ENCODE results near the gene IQCF5. TPM values are rescaled to one million over a fixed set of nuclear protein-coding genes. Genes with fewer than 3 reads are reported as not detected.

The IQCF5 gene
- polyA plus RNA-seq, 1 of the 3 experiments (the other 2 are of a cell fraction), result not detected

DNA sequence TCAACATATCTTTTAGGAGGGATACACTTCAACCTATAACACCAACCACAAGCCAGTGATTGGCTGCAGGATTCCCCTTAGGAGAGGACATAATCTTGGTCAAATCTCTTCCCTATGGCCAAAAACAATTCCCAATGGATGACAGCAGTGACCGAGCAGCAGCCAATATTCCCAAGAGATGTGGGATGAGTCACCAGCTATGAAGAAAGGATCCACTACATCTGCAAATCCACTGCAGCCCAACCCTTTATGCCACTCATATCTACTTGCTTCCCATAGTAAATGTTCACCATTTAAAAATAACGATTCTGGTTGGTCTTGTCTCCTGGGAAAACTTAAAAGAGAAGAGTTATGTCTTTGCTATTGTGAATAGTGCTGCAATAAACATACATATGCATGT, 4.5 kb upstream of the IQCF5 start:
- Histone ChIP-seq H3K9ac (no peak overlapping the region), H3K36me3 (replicated peaks in 1 of 2; ENCODE audit: control insufficient read depth in 1 of 2, insufficient read depth in 2 of 2, low read length in 1 of 2) (no peaks in the 10 kb centered on the region), H3K9me2 (no peaks in the 10 kb centered on the region), H3K4me3 (ENCODE audit: low read depth in 2 of 2, low read length in 1 of 2) (no peak overlapping the region; a peak in 1 of 4 replicates), H3K9me3 (no peaks in the 10 kb centered on the region), H3K79me2 (ENCODE audit: insufficient read depth) (no peaks in the 10 kb centered on the region), H2AFZ (ENCODE audit: low read depth) (no peak overlapping the region), H3K27ac (ENCODE audit: low read depth in 2 of 2, low read length in 1 of 2) (no peak overlapping the region), H4K20me1 (ENCODE audit: insufficient read depth) (no peaks in the 10 kb centered on the region), H3K4me1 (ENCODE audit: control insufficient read depth in 1 of 2, insufficient read depth in 2 of 2, low read depth in 1 of 2, low read length in 1 of 2) (no peaks in the 10 kb centered on the region), H3F3A (replicated peaks; ENCODE audit: insufficient read depth) (no peaks in the 10 kb centered on the region), H3K27me3 (ENCODE audit: insufficient read depth) (no peaks in the 10 kb centered on the region; the same call in 1 of the 2 replicates), H3K4me2 (no peak overlapping the region)
- 7% methylated on average over 2 of the region's 2 CpGs for WGBS (ENCODE audit: low lambda C conversion rate)
- CTCF ChIA-PET, result no interaction called here
- TF ChIP-seq, protein P1, sequence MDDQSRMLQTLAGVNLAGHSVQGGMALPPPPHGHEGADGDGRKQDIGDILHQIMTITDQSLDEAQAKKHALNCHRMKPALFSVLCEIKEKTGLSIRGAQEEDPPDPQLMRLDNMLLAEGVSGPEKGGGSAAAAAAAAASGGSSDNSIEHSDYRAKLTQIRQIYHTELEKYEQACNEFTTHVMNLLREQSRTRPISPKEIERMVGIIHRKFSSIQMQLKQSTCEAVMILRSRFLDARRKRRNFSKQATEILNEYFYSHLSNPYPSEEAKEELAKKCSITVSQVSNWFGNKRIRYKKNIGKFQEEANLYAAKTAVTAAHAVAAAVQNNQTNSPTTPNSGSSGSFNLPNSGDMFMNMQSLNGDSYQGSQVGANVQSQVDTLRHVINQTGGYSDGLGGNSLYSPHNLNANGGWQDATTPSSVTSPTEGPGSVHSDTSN (IDR thresholded peaks at IDR 0.05), result no peak
- TF ChIP-seq, protein P2, sequence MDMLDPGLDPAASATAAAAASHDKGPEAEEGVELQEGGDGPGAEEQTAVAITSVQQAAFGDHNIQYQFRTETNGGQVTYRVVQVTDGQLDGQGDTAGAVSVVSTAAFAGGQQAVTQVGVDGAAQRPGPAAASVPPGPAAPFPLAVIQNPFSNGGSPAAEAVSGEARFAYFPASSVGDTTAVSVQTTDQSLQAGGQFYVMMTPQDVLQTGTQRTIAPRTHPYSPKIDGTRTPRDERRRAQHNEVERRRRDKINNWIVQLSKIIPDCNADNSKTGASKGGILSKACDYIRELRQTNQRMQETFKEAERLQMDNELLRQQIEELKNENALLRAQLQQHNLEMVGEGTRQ (IDR thresholded peaks at IDR 0.05; ENCODE audit: borderline replicate concordance, low read depth, low read length), result no peak
- TF ChIP-seq, protein P3, sequence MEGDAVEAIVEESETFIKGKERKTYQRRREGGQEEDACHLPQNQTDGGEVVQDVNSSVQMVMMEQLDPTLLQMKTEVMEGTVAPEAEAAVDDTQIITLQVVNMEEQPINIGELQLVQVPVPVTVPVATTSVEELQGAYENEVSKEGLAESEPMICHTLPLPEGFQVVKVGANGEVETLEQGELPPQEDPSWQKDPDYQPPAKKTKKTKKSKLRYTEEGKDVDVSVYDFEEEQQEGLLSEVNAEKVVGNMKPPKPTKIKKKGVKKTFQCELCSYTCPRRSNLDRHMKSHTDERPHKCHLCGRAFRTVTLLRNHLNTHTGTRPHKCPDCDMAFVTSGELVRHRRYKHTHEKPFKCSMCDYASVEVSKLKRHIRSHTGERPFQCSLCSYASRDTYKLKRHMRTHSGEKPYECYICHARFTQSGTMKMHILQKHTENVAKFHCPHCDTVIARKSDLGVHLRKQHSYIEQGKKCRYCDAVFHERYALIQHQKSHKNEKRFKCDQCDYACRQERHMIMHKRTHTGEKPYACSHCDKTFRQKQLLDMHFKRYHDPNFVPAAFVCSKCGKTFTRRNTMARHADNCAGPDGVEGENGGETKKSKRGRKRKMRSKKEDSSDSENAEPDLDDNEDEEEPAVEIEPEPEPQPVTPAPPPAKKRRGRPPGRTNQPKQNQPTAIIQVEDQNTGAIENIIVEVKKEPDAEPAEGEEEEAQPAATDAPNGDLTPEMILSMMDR (IDR thresholded peaks at IDR 0.05), result no peak
- no peak for TF ChIP-seq GABPA (IDR thresholded peaks at IDR 0.05; ENCODE audit: low read depth)
- TF ChIP-seq YY1 (IDR thresholded peaks at IDR 0.05; ENCODE audit: low read depth), result no peak
- TF ChIP-seq MXI1 (IDR thresholded peaks at IDR 0.05; ENCODE audit: low read depth, low read length), result no peak
- TF ChIP-seq NRF1 (IDR thresholded peaks at IDR 0.05; ENCODE audit: low read depth, low read length), result no peak
- TF ChIP-seq EP300 (IDR thresholded peaks at IDR 0.05; ENCODE audit: borderline replicate concordance in 1 of 2, low read depth in 1 of 2, low read length in 1 of 2), result no peak
- TF ChIP-seq, protein P4, sequence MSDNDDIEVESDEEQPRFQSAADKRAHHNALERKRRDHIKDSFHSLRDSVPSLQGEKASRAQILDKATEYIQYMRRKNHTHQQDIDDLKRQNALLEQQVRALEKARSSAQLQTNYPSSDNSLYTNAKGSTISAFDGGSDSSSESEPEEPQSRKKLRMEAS (IDR thresholded peaks at IDR 0.05; ENCODE audit: low read depth), result no peak
- TF ChIP-seq, protein P5, sequence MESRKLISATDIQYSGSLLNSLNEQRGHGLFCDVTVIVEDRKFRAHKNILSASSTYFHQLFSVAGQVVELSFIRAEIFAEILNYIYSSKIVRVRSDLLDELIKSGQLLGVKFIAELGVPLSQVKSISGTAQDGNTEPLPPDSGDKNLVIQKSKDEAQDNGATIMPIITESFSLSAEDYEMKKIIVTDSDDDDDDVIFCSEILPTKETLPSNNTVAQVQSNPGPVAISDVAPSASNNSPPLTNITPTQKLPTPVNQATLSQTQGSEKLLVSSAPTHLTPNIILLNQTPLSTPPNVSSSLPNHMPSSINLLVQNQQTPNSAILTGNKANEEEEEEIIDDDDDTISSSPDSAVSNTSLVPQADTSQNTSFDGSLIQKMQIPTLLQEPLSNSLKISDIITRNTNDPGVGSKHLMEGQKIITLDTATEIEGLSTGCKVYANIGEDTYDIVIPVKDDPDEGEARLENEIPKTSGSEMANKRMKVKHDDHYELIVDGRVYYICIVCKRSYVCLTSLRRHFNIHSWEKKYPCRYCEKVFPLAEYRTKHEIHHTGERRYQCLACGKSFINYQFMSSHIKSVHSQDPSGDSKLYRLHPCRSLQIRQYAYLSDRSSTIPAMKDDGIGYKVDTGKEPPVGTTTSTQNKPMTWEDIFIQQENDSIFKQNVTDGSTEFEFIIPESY (IDR thresholded peaks at IDR 0.05; ENCODE audit: borderline replicate concordance, low read depth), result no peak
- TF ChIP-seq TCF12 (IDR thresholded peaks at IDR 0.05), result no peak
- TF ChIP-seq, protein P6, sequence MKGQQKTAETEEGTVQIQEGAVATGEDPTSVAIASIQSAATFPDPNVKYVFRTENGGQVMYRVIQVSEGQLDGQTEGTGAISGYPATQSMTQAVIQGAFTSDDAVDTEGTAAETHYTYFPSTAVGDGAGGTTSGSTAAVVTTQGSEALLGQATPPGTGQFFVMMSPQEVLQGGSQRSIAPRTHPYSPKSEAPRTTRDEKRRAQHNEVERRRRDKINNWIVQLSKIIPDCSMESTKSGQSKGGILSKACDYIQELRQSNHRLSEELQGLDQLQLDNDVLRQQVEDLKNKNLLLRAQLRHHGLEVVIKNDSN (IDR thresholded peaks at IDR 0.05; ENCODE audit: borderline replicate concordance, low read depth), result no peak
- TF ChIP-seq ELF1 (IDR thresholded peaks at IDR 0.05), result no peak
- TF ChIP-seq, protein P7, sequence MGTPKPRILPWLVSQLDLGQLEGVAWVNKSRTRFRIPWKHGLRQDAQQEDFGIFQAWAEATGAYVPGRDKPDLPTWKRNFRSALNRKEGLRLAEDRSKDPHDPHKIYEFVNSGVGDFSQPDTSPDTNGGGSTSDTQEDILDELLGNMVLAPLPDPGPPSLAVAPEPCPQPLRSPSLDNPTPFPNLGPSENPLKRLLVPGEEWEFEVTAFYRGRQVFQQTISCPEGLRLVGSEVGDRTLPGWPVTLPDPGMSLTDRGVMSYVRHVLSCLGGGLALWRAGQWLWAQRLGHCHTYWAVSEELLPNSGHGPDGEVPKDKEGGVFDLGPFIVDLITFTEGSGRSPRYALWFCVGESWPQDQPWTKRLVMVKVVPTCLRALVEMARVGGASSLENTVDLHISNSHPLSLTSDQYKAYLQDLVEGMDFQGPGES (IDR thresholded peaks at IDR 0.05; ENCODE audit: low read depth, low read length), result no peak
- no peak for TF ChIP-seq TAF1 (IDR thresholded peaks at IDR 0.05; ENCODE audit: borderline replicate concordance, low read depth, low read length)
- no peak for TF ChIP-seq SMC3 (IDR thresholded peaks at IDR 0.05; ENCODE audit: low read depth, low read length)
- no peak for TF ChIP-seq FOXJ3 (CRISPR knock-in tag; IDR thresholded peaks at IDR 0.05)
- POLR2A ChIA-PET, result no interaction called here
- DNase-seq, result no peak
